Fibroblast of peridontal ligament (primary cell): ENCODE measurements around the gene TRAF5.
"Not testable (repeated sequence)": the region's sequence is repeated elsewhere in the genome, so short reads cannot be mapped to it uniquely, and the experiment has no call there.

Experiments used
- DNase-seq: peaks from one replicate; pipeline ENCODE4 v3.0.0-alpha.2; 2010; ENCODE audit errors: extremely low read depth

The TRAF5 gene

DNA sequence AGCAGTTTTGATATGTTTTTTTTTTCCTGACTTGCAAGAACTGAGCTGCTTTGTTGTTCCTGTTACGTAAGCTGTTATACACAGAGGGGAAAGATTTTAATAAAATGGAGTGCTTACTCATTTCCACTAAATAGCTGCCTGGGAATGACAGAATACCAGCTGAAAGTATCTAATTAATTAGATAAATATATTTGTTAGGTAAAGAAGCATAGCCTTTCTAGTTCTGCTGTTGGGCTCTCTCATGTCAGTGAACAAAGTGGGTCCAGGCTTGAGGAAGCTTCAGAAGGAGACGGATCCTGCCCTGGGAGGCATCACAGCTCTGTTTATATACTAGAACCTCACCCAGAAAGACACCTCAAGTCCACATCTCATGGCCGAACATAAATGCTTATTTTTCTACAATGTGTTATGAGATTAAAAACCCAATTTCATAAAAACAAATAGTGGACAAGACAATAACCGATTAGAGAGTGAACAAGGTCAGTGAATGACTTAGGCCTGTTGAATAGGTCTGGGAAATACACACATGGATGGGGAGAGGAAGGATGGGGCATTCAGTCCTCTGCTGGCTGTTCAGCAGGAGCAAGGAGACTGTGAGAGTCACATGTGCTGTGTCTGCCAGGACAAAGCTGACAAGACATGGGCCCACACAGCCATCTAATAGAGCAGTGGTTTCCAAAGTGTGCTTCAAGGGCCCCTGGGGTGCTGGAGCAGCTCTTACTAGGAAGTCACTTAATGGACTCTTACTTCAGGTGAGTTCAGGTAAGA lies 20.6 kb downstream of the TRAF5 start:
- DNase-seq = no peak

- no peak for DNase-seq
Observed at GRCh38 chr1:211348547-211348946, 21.9 kb downstream of the TRAF5 start.

DNA sequence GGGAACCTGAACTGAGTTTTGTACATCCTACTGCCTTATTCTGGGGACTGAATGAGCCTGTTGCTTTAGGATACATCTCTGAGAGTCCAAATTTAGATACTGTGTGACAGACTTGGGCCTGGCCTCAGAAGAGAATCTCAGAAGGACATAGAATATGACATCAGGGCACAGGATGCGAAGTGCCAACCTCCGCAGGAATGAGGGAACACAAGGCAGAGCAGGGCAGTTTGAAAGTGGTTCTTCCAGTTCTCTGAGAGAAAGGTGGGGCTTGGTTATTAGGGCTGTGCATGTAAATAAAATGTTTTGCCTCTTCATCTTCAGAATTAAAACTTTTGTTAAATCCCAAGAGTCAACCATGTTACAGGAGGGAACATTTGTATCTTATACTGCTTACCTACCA lies 23.1 kb downstream of the TRAF5 start:
- no peak for DNase-seq

GRCh38 chr1:211352055-211352454 lies 25.4 kb downstream of the TRAF5 start:
- DNase-seq = not testable (repeated sequence)

GRCh38 chr1:211352465-211352864 lies 25.8 kb downstream of the TRAF5 start:
- DNase-seq = no peak

DNA sequence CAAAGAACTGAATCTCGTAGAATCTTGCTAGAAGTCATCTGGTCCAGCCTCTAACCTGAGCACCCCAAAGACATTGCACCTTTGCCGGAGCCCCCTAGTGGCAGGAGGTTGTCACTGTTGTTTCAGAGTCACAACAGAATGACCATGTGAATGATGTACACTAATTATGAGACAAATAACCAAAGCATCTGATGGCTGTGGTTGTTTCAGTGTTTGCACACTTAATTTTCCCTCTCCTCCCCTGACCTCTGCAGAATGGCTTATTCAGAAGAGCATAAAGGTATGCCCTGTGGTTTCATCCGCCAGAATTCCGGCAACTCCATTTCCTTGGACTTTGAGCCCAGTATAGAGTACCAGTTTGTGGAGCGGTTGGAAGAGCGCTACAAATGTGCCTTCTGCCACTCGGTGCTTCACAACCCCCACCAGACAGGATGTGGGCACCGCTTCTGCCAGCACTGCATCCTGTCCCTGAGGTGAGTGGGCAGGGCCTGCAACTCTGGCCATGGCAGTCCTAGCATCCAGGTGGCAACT lies 26.4 kb downstream of the TRAF5 start:
- no peak for DNase-seq

GRCh38 chr1:211353562-211354212 lies 27.1 kb downstream of the TRAF5 start:
- DNase-seq = no peak

GRCh38 chr1:211355873-211356272 lies 29.2 kb downstream of the TRAF5 start:
- DNase-seq = no peak

DNA sequence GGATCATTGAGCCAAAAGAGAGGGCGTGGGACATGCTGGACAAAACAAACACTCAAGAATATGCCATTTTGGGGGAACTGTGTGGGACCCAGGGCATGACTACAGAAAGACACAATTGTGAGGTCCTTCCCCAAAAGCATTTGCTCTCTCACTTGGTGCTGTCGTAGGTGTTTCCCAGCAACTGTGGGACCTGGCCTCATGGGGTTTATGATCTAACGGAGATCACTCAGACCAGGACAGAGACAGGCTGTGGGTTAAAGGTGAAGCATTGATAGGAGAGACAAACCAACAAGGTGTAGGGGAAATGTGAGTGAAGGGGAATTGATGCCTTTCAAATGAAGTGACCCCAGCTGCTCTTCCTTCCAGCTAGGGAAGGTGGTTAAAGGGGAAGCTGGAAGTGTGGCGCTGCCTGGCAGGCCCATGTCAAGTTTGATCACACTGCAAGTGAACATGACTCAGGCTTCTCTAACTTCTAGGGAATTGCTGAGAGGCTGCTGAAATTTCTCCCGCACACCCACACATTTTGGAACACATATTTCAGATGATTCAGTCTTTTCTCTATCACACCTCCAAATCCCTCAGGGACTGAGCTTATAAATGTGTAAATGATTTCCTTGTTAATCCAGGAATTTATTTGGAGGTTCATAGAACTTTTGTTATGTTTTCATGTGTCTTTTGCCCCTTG lies 30.2 kb downstream of the TRAF5 start:
- peak; percentile 24 for DNase-seq

DNA sequence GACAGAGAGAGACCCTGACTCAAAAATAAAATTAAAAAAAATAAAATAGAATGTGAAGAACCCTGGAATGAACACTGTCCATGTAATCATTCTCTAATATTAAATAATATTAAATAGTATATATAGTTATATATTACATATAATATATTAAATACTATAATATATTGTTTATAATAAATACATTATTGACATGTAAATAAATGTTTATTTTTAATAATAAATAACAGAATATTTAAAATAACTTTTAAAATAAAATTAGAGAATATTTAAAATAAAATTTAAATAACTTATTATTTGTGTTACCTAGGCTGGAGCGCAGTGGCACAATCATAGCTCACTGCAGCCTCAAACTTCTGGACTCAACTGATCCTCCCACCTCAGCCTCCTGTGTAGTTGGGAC lies 32.1 kb downstream of the TRAF5 start:
- no peak for DNase-seq

DNA sequence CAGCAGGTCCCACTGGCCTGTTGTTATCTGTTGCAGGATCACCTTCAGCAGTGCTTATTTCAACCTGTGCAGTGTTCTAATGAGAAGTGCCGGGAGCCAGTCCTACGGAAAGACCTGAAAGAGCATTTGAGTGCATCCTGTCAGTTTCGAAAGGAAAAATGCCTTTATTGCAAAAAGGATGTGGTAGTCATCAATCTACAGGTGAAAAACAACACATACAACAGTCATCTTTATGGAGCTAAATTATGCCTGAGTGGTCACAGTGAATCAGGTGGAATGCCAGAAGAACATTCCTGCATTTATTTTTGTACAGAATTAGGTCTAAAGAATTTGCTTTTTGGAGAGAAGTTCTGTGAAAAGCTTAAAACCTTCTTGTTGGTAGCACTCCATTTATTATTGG lies 33.2 kb downstream of the TRAF5 start:
- DNase-seq = no peak

GRCh38 chr1:211361202-211361601 lies 34.6 kb downstream of the TRAF5 start:
- DNase-seq = no peak

DNA sequence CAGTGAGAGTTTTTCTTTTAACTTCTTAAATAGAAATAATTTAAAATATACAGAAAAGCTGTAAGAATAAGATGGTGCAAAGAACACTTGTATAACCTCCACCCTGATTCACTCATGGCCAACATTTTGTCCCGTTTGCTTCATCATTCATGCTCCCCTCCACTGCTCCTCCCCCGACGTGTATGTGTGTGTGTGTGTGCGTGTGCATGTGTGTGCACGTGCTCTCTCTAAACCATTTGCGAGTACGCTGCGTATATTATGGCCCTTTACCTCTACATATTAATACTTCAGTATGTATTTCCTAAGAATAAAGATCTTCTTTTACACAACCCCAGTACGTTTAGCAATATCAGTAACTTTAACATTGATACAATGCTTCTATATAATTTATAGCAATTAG lies 43.0 kb downstream of the TRAF5 start:
- no peak for DNase-seq

DNA sequence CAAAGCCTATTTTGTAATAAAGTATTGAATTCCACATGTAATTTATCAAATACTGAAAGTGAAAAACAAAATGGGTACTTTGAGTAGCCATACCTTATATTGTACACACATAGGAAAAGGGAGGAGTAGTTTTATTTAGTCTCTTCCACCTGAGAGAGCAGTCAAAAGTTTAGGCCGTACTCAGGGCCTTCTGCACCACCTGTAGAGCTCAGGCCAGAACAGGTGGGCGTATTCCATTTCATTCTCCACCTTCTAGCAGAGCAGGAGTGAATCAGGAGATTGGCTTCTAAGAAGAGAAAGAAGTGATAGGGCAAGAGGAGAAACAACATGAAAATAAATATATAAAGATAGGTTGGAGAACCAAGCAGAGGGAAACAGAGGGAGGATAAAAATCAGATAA lies 44.0 kb downstream of the TRAF5 start:
- DNase-seq = no peak

GRCh38 chr1:211371406-211372105 lies 44.9 kb downstream of the TRAF5 start:
- no peak for DNase-seq

GRCh38 chr1:211372463-211372862 lies 45.8 kb downstream of the TRAF5 start:
- DNase-seq = no peak

GRCh38 chr1:211375146-211375818 lies 48.6 kb downstream of the TRAF5 start:
- DNase-seq = no peak

GRCh38 chr1:211375949-211376348 lies 49.3 kb downstream of the TRAF5 start:
- DNase-seq = no peak

DNA sequence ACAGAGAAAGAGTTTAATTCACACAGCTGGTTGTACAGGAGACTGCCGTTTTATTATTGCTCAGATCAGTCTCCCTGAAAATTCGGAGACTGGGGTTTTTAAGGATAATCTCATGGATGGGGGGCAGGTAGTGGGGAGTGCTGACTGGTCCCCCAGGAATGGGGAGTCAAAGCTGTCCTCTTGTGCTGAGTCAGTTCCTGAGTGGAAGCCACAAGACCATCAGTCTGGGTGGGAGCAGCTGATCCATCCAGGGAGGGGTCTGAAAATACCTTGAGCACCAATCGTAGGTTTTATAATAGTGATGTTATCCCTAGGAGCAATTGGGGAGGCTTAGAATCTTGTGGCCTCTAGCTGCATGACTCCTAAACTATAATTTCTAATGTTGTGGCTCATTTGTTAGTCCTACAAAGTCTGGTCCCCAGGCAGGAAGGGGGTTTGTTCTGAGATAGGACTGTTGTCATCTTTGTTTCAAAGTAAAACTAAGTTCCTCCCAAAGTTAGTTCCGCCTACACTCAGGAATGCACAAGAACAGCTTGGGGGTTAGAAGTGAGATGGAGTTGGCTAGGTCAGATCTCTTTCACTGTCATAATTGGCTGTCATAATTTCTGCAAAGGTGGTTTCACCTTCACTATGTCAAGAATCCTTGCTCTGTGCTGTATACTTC lies 50.3 kb downstream of the TRAF5 start:
- DNase-seq = no peak

GRCh38 chr1:211377539-211378450 lies 51.2 kb downstream of the TRAF5 start:
- DNase-seq = peak; percentile 20
